Fibroblast of mammary gland (primary cell): ENCODE measurements around the gene BRINP3.

Source experiments
- DNase-seq: peaks from one replicate; pipeline ENCODE4 v3.0.0-alpha.2; 2010; ENCODE audit warnings: low read depth
- H3K4me3 ChIP-seq: 2 replicates; pipeline ENCODE4 v1.5.1; 2011; ENCODE audit warnings: low read depth, mild to moderate bottlenecking, low read length, moderate library complexity; ENCODE audit not compliant: control insufficient read depth
- CTCF ChIP-seq: conservative IDR thresholded peaks from 2 replicates; pipeline ENCODE4 v1.5.1; 2011; ENCODE audit warnings: low read depth, low read length, inconsistent platforms; ENCODE audit not compliant: control insufficient read depth, insufficient read depth

BRINP3 gene

GRCh38 chr1:190168893-190169280 is 308.8 kb downstream of the BRINP3 start:
- no peak for DNase-seq
- H3K4me3 ChIP-seq, result no peak overlapping the region
- no peak for TF ChIP-seq CTCF

GRCh38 chr1:190168116-190168892 is 309.4 kb downstream of the BRINP3 start:
- H3K4me3 ChIP-seq, result no peak overlapping the region
- DNase-seq, result peak; percentile 1
- TF ChIP-seq CTCF, result no peak

GRCh38 chr1:190159146-190159545 is 318.5 kb downstream of the BRINP3 start:
- no peak for TF ChIP-seq CTCF
- DNase-seq, result no peak
- no peak overlapping the region for H3K4me3 ChIP-seq

GRCh38 chr1:190154744-190155143 is 322.9 kb downstream of the BRINP3 start:
- DNase-seq, result no peak
- H3K4me3 ChIP-seq, result no peak overlapping the region
- no peak for TF ChIP-seq CTCF

- no peak for DNase-seq
- no peak overlapping the region for H3K4me3 ChIP-seq
- TF ChIP-seq CTCF, result no peak
These were observed 330.0 kb downstream of the BRINP3 start for GRCh38 chr1:190147616-190148015.

- DNase-seq, result no peak
- no peak overlapping the region for H3K4me3 ChIP-seq
- TF ChIP-seq CTCF, result no peak
These were observed 333.0 kb downstream of the BRINP3 start for GRCh38 chr1:190144650-190145049.

GRCh38 chr1:190140644-190141043 is 337.0 kb downstream of the BRINP3 start:
- no peak overlapping the region for H3K4me3 ChIP-seq
- TF ChIP-seq CTCF, result no peak
- no peak for DNase-seq
